Heart right ventricle (tissue), 16 donors: Measurements from ENCODE around the gene ADAMTSL5. TPM values are rescaled to one million over a fixed set of nuclear protein-coding genes. Genes with fewer than 3 reads are reported as not detected.
"Not testable (repeated sequence)": the region's sequence is repeated elsewhere in the genome, so short reads cannot be mapped to it uniquely, and the experiment has no call there.

Experiments used
- ATAC-seq, 8 donors: fragments of 200-7000 bp; cut with Tn5 transposase; one replicate each; pipeline ENCODE4 v1.9.1; 2020; ENCODE audit warnings: mild to moderate bottlenecking in 8 of 8, moderate library complexity in 8 of 8, moderate number of reproducible peaks in 1 of 8
- DNase-seq, 2 donors: peaks; one replicate each; pipeline ENCODE4 v3.0.0-alpha.2; 2020
- H3K27ac ChIP-seq, 10 donors: fragments of 200-600 bp; sonication (generic) in 2 of 10; one replicate each; pipeline versions ENCODE4 v1.5.0 to v1.8.0; 2020 to 2022; ENCODE audit warnings: mild to moderate bottlenecking in 3 of 10
- H3K27me3 ChIP-seq, 7 donors: fragments of 200-600 bp; one replicate each; pipeline ENCODE4 v1.8.0; 2021 to 2022; ENCODE audit warnings: mild to moderate bottlenecking in 2 of 7
- H3K36me3 ChIP-seq, 9 donors: fragments of 200-600 bp; sonication (generic) in 1 of 9; one replicate each; pipeline versions ENCODE4 v1.5.0 to v1.8.0; 2020 to 2022; ENCODE audit warnings: mild to moderate bottlenecking in 2 of 9
- H3K4me1 ChIP-seq, 9 donors: fragments of 200-600 bp; sonication (generic) in 1 of 9; one replicate each; pipeline versions ENCODE4 v1.5.0 to v1.8.0; 2020 to 2022; ENCODE audit warnings: mild to moderate bottlenecking in 4 of 9
- H3K4me3 ChIP-seq, 10 donors: fragments of 200-600 bp; sonication (generic) in 2 of 10; one replicate each; pipeline versions ENCODE4 v1.5.0 to v1.8.0; 2020 to 2022; ENCODE audit warnings: mild to moderate bottlenecking in 7 of 10, moderate library complexity in 2 of 10
- H3K9me3 ChIP-seq, 11 donors: fragments of 200-600 bp in 10 of 11; sonication (generic) in 2 of 11; one replicate each; pipeline versions ENCODE4 v1.5.0 to v1.8.0; 2013 to 2022; ENCODE audit warnings: mild to moderate bottlenecking in 2 of 11, control low read depth in 1 of 11, moderate library complexity in 1 of 11
- WGBS, 2 donors: extraction: QIAGEN DNeasy Blood & Tissue Kit; methylation state at CpG; one replicate each; pipeline ENCODE4 v1.1.7; 2013; ENCODE audit warnings: inconsistent platforms in 1 of 2; 5-methylcytosine and 5-hydroxymethylcytosine counted together
- intact Hi-C, 10 donors: fragments of 100-400 bp; cut with DNase I; formaldehyde crosslinking; loops; one replicate each; pipeline versions ENCODE4 v1.11.1 to v1.14.2; 2022
- polyA plus RNA-seq, 2 donors: library from polyadenylated mRNA; stranded (reverse); fragments of 200-250 nt; gene quantifications; one replicate each; pipeline ENCODE4 v1.2.3, GENCODE V29; 2013
- total RNA-seq, 10 donors: library from RNA; stranded (reverse); fragmentation: NEBNext Ultra II Directional in 3 of 10; extraction: Animal tissue kit (Norgen Biotek cat#: 25700) in 3 of 10; gene quantifications; one replicate each; pipeline versions ENCODE4 v1.2.1 to v1.2.4, GENCODE V29; 2021 to 2023
- TF ChIP-seq, protein P1 (sequence below), 9 donors: fragments of 200-600 bp; sonication (generic) in 2 of 9; IDR thresholded peaks; one replicate each; pipeline versions ENCODE4 v1.5.0 to v1.8.0; 2021 to 2022; ENCODE audit warnings: antibody characterized with exemption in 9 of 9, mild to moderate bottlenecking in 5 of 9, moderate library complexity in 1 of 9
- donor health status: Arrhythmogenic right ventricular cardiomyopathy.
- donor health status: ischemic (EF 13 %, LVEDD 7.1; RV severe dilation, severe dysfunction).
- donor health status: healthy with polysubstance abuse.
- donor health status: DM: no; HTN: yes; CAD: no.
- donor health status: DM: no; HTN: no; CAD: no.
- donor health status: ischemic (EF 25% LVEDD 6.9; RV normal size, moderate dysfunction).
- donor health status: ischemic (EF 25% LVEDD 5.7; RV mildly dilated, moderate dysfunction).
- donor health status: healthy.
- donor health status: DM: yes; HTN: yes; CAD: no.
- donor health status: Ischemic cardiomyopathy.
- donor health status: ischemic (EF 35%, LVEDD 5.7; RV mildly dilated, moderate dysfunction).
- donor health status: nonischemic (EF 11% LVEDD 7.7; RV severe dilation, severe dysfunction).
- donor health status: DM: yes; HTN: yes; CAD: no.
- donor health status: PGD.
- donor health status: ischemic (EF 29% LVEDD 5.4; RV normal size, mild dysfunction).
- donor health status: nonischemic (EF 23%, LVEDD 6.1; RV moderate dilation, normal function).

Gene ADAMTSL5
- total and polyA plus RNA-seq, 12 donors: 16.7 to 69.4 (median 35.8) TPM

DNA sequence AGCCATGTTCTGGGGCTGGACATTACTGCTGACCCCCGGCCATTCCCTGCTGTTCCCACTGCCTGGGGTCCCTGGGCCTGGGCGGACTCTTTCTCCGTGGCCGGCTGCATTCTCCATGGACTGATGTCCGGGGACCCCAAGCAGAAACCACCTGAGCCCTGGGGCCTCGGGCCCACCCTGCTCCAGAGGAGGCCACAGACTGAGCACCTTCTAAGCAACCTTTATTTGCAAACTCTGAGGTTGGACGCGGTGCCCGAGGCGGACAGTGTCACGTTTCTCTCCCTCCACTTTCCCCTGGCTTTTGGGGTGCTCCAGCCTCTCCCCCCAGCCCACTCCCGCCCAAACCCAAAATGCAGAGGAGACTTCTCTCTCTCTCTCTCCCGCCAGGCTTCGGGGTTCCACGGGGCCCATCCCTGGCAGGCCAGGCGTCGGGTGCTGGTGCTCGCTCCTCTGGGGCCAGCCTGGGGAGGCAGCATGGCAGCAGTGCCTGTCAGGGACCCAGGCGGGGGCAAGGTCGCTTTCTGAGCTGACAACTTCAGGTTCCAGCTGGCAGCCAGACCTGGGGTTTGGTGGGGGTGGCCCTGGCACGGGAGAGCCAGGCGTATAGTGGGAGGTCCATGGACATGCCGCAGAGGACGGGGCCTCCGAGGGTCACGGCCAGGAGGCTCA, 31.5 kb downstream of the ADAMTSL5 start:
- ATAC-seq (no peak), DNase-seq (no peak)
- TF ChIP-seq, protein P1, sequence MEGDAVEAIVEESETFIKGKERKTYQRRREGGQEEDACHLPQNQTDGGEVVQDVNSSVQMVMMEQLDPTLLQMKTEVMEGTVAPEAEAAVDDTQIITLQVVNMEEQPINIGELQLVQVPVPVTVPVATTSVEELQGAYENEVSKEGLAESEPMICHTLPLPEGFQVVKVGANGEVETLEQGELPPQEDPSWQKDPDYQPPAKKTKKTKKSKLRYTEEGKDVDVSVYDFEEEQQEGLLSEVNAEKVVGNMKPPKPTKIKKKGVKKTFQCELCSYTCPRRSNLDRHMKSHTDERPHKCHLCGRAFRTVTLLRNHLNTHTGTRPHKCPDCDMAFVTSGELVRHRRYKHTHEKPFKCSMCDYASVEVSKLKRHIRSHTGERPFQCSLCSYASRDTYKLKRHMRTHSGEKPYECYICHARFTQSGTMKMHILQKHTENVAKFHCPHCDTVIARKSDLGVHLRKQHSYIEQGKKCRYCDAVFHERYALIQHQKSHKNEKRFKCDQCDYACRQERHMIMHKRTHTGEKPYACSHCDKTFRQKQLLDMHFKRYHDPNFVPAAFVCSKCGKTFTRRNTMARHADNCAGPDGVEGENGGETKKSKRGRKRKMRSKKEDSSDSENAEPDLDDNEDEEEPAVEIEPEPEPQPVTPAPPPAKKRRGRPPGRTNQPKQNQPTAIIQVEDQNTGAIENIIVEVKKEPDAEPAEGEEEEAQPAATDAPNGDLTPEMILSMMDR (IDR thresholded peaks at IDR 0.05): no peak
- Histone ChIP-seq H3K27ac (no peak overlapping the region), H3K4me3 (no peak overlapping the region), H3K4me1 (peaks cover 0 to 27% (median 20%) of the 10 kb centered on the region in 9 donors), H3K36me3 (peaks cover 0 to 12% (median 0%) of the 10 kb centered on the region in 9 donors), H3K9me3 (no peaks in the 10 kb centered on the region), H3K27me3 (no peaks in the 10 kb centered on the region)
- WGBS, 2 donors: 83 to 90% methylated on average over 26 of the region's 26 CpGs
- intact Hi-C loops: no loop called here

DNA sequence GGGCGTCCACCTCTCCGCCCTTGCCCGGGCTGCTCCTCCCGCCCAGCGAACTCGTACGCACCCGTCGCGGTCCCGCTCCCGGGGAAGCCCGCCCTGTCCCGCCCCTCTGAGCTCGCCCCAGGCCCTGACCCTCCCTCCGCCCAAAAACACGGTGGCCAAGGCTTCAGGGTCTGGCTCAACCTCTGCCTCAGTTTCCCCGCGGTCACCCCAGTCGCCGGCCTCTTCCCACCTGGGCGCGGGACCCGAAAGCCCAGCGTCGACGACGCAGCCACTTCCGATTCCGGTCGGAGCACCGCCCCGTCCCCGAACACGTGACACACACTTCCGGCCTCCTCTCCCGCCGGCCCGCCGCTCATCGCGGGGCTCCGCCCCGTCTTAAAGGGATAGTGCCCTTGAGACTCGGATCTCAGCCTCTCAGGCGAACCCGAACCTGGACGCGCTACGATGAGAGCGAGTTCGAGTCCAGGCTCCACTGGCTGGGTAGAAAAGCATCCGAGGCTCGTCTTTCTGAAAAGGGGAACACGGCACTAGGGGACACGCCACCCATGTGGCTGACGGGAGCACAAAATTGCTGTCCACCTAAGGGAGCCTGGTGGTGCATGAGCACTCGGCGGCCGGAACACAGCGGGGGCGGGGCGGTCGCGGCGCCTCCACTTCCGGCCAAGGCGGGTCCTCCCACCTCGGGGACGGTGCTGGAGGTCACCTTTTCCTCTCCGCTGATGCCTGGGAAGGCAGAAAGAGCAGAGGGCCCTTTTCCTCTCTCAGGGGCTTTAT, 33.7 kb downstream of the ADAMTSL5 start, which contains the start of gene C19orf25:
C19orf25 (minus strand) TSS at position 282 of the 774 bp plus-strand sequence. CDS start 312 bp downstream, outside the sequence.
- DNase-seq (peak; percentile 93 to 95), ATAC-seq (peak; percentile 90 to 98 (median 98))
- intact Hi-C loops: loop anchor here in 1 of 10 donors (1.0 kb wide), 1 partner anchor 11 kb away; the partner anchor contains the start of gene PCSK4
- Histone ChIP-seq H3K27ac (peak within 1 kb of the TSS in 9 of 10 donors; percentile 73 to 90 (median 79)), H3K4me1 (peaks cover 6 to 36% (median 21%) of the 10 kb centered on the region in 9 donors), H3K4me3 (peak within 1 kb of the TSS; percentile 67 to 100 (median 92)), H3K36me3 (peaks cover 0 to 33% (median 0%) of the 10 kb centered on the region in 9 donors), H3K9me3 (no peaks in the 10 kb centered on the region), H3K27me3 (no peaks in the 10 kb centered on the region)
- 1% methylated on average over 69 to 71 of the region's 71 CpGs for WGBS, 2 donors
- TF ChIP-seq, protein P1 (IDR thresholded peaks at IDR 0.05): no peak

DNA sequence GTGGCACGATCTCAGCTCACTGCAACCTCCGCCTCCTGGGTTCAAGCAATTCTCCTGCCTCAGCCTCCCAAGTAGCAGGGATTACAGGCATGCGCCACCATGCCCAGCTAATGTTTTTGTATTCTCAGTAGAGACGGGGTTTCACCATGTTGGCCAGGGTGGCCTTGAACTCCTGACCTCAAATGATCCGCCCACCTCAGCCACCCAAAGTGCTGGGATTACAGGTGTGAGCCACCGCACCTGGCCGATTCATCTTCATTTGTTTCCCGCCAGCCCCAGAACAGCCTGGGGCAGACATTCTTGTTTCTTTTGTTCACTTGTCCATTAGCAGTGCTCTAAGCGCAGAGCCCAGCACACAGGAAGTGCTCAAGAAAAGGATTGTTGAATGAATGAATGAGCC, 35.8 kb downstream of the ADAMTSL5 start:
- H3K9me3 ChIP-seq, H3K27ac ChIP-seq, ATAC-seq, H3K4me3 ChIP-seq, intact Hi-C loops, DNase-seq: not testable (repeated sequence)
- Histone ChIP-seq H3K4me1 (peaks cover 8 to 47% (median 24%) of the 10 kb centered on the region in 9 donors), H3K27me3 (peaks cover 0 to 19% (median 10%) of the 10 kb centered on the region in 7 donors), H3K36me3 (peaks cover 0 to 33% (median 0%) of the 10 kb centered on the region in 9 donors)
- WGBS, 2 donors: 96 to 97% methylated on average over 9 of the region's 9 CpGs

DNA sequence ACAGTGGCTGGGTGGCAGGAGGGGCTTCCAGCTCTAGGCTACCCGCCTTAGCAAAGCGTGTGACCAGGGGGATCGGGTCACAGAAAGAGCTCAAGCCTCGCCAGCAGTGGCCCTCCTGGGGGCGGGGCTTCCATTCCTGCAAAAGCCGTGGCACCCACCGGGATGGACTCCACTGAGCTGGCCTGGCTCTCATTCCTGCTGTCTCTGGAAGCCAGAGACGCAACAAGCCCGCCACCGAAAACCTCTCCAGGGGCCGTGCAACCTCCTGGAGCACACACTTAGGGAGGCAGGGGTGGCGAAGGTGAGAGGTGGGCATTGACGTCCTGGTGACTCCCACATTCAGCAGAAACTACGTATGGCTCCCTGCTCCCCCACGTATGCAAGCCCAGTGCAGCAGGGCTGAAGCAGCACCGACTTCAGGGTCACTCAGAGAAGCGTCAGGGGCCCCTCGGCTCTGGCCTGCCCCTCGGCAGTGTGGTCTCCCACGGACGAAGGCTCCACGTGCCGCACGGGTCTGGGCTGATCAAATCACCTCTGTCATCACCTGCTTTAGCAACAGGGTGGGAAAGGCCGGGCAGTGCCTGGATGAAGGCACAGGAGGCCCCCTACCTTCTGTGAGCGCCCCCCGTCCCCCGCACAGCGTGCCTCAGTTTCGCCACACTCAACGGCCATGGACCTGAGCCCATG, 36.9 kb downstream of the ADAMTSL5 start:
- peaks cover 13 to 58% (median 35%) of the 10 kb centered on the region in 9 donors for H3K4me1 ChIP-seq
- DNase-seq: peak in 1 of 2 donors; percentile 11

More for the DNA sequence above, 36.9 kb downstream of the ADAMTSL5 start:
- H3K27me3 ChIP-seq: peaks cover 4 to 31% (median 20%) of the 10 kb centered on the region in 7 donors
- H3K9me3 ChIP-seq: no peaks in the 10 kb centered on the region
- WGBS, 2 donors: 90 to 91% methylated on average over 31 of the region's 31 CpGs
- intact Hi-C loops: no loop called here
- peaks cover 0 to 33% (median 0%) of the 10 kb centered on the region in 9 donors for H3K36me3 ChIP-seq
- no peak overlapping the region for H3K4me3 ChIP-seq
- TF ChIP-seq, protein P1 (IDR thresholded peaks at IDR 0.05): no peak
- no peak overlapping the region for H3K27ac ChIP-seq
- no peak for ATAC-seq
